NCI-H2227 (cell line): Measurements from ENCODE around the gene MECR.
"Not testable (repeated sequence)": the region's sequence is repeated elsewhere in the genome, so short reads cannot be mapped to it uniquely, and the experiment has no call there.

Experiments
- DNase-seq: peaks from one replicate; lab custom pipeline; 2025; ENCODE audit not compliant: unreplicated experiment; lab: John Stamatoyannopoulos, UW

The MECR gene

GRCh38 chr1:29176576-29176975 lies 54.2 kb downstream of the MECR start:
- no peak for DNase-seq

GRCh38 chr1:29172415-29172939 lies 58.3 kb downstream of the MECR start:
- no peak for DNase-seq

GRCh38 chr1:29171521-29171920 lies 59.2 kb downstream of the MECR start:
- no peak for DNase-seq

GRCh38 chr1:29171089-29171488 lies 59.6 kb downstream of the MECR start:
- no peak for DNase-seq

DNA sequence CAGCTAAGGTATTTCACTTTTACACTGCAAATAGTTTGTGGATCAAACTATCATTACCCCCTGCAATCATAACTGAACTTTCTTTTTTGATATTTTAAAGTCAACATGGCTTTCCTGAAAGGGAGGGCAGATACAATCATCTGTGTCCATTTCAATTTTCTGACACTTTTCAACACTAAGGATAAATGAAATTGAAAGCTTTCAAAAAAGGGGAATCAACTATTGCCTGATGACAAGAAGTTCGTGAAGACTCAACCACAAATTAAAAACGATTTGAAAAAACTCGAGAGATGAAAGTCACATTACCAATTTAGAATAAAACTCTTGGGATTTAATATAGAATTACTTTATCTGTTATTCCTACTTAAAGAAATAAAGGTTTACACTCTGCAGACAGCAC lies 60.8 kb downstream of the MECR start:
- no peak for DNase-seq

- no peak for DNase-seq
These were observed 62.8 kb downstream of the MECR start for GRCh38 chr1:29167904-29168303.

DNA sequence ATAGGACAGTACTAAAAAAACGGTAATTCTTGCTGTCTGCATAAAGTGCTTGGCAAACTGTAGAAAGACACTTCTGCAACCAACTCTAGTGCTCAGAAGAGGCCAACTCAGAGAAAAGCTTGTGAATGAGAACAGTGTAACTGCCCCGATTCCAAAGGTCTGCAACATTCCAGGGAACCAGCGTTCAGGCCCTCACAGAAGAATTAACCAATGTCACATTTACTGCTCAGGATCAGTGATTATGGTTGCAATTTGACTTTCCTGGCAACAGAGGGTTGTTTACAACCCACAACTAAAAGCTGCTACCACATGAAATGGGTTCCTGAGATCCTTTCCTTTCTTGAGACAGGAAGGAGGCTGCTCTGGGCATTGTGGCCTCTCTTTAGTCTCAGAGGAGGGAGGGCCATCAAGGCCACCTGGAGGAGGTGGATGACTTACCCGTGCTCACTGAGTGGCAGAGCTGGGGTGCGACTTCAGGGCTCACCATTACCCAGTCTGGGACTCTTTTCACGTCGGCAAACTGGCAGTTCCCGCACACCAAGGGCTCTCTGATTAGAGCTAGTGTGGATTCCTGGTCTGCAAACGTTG lies 64.3 kb downstream of the MECR start:
- no peak for DNase-seq

- DNase-seq: no peak
These were observed 66.1 kb downstream of the MECR start for GRCh38 chr1:29164588-29164987.

DNA sequence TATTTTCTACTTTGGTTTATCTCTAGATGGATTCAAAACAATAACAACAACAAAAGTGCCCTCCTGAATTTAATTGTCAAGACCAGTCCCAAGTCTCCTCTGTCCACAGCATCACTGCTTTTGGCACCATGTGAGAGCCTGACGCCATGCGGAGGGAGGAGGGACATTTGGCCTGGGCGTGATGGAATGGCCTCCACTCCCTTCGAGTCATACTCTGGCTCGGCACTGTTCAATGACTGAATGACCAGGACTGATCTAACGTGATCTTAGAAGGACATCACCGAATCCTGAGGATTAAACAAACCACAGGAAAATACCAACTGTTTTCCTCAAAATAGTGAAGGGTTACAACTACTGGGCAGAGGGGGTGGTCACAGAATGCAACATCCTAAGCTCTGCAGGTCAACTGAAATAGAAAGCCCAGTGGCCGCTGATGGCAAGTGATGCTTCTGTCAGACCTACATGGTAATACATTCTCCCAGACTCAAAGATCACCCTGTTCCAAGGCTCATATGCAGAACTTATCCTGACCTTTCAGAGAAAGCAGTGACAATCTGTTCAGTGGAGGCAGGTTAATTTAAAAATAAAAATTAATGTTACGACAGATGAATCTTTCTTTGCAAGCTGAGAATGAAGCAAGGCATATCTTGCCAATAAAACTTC lies 68.1 kb downstream of the MECR start:
- no peak for DNase-seq

GRCh38 chr1:29162025-29162424 lies 68.7 kb downstream of the MECR start:
- DNase-seq: no peak

- DNase-seq: no peak
These were observed 71.0 kb downstream of the MECR start for GRCh38 chr1:29159773-29160172.

GRCh38 chr1:29157269-29157601 lies 73.5 kb downstream of the MECR start:
- DNase-seq: no peak

DNA sequence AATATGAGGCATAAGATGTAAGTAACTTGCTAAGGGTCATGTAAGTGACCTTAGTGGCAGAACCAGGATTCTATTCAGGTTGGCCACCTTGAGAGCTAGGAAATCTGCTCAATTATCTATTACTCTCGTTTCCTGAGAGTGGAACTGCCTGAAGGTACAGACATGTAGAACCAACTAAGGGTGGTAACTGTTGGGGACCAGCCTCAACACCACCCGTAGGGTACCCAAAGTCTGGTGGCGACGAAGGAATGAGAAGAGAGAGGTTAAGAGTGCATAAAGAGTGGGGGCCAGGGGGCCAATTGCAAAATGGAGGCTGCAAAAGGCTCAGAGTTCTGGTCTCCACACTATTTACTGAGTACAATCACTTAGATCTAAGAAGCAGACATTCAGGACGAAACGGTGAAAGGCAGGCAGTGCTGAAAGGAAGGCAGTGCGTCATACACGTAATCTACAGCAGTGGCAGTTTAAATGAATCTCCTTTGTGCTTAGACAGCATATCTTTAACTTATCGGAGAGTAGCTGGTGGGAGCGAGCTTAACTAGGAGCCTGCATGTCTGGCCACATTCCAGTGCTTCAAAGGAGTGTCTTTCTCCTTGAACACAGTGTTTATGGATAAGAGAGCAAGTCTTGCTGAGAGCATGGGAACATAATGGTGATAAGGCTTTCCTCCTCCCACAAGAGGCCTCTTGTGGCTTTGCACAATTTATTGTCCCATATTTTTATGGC lies 74.0 kb downstream of the MECR start:
- DNase-seq: peak; percentile 79

DNA sequence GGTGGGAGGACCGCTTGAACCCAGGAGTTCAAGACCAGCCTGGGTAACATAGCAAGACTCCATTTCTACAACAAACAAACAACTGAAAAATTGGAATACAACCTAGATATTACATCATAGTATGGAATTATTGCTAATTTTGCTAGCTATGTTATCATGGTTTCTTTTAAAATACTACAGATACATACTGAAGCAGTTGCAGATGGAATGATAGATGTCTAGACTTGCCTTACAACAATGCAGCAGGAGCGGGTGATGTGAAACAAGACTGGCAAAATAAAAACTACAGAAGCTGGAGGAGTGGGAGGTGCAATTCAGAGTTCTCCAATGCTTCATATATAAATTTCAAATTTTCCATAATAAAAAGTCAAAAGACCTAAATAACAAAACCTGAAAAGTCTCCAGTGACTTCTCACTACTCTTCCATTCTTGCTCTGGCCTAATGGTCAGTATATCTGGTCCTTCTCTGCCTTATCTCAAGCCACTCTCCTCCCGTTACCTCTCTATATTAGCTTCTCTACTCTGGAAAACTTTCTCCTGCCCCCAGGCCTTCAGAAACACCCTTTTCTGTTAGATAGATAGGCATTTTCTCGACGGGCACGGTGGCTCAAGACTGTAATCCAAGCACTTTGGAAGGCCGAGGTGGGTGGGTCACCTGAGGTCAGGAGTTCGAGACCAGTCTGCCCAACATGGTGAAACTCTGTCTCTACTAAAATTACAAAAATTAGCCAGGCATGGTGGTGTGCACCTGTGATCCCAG lies 78.5 kb downstream of the MECR start:
- DNase-seq: no peak

- not testable (repeated sequence) for DNase-seq
These were observed 80.4 kb downstream of the MECR start for GRCh38 chr1:29150346-29150745.

DNA sequence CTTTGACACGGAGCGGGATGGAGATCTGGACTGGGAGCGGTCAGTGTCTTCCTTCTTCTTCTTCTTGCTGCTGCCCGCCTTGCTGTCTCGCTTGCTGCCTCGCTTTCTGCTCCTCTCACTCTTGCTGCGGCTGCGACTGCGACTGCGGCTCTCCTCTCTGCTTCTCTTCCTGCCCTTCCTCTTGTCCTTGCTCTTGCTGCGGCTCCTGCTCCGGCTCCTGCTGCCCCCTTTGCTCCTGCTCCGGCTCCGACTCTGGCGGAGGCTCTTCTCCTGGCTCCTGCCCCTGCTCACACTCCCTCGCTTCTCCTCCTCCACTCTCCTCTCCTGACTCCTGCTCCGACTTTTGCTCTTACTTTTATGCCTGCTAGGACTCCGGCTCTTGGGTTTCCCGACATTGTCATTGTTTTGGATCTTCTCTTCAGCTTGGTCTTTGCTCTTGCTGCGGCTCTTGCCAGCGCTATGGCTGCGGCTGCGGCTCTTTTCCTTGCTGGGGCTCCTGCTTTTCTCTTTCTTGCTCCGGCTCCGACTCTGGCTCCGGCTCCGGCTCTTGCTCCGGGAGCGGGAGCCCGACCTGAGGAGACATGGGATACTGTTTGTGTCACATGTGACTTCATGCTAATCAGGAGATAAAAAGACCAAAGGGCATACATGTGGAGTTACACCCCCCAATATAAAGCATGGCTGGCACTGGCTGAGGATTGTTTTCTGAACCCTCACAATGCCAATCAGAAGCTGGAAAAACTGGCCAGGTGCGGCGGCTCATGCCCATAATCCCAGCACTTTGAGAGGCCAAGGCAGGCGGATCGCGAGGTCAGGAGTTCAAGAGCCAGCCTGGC lies 81.9 kb downstream of the MECR start:
- DNase-seq: no peak

DNA sequence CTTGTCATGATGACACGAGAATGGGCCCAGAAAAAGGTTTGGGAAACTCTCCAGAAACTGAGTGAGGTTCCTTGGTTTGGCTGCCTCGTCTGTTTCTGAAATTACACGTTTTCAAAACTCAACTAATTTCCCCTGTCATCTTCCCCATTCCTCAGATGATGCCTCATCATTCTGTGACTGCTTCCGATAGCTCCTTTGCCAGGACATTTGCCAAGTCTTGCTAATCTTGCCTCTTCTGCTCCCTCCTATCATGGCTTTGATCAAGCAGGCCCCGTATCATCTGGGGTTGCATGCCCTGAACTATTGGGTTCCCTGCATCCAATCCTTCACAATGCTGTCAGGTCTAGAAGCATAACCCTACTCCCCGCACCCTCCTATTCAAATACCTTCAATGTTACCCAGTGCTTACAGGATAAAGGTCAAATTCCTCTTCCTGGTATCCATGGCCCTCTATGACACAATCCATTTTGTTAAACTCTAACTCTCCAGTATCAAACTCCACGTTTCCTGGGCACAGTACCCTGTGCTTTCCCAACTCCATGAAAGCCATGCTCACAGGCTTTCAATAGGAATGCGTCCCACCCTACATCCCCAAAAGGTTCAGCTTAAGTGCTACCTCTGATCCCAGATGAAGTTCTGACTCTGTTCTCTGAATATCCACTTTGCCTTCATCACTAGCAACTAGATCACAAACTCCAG lies 84.8 kb downstream of the MECR start:
- no peak for DNase-seq

DNA sequence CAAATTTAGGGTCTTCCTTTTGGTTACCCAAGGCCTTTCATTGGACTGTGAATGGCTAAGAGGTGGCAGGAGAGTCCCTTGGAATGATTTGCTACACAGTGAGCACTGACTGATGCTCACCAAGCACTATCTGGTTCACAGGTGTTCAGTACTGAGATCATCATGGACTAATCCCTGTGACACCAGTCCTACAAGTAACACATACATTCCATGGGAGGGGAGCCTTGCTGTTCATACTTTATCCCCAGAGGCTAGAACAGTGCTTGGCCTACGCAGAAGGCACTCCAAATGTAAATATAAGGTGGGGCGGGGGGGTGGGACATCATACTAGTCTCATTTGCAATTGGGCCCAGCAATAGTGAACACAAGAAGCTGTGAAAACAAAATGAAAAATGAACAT lies 86.6 kb downstream of the MECR start:
- DNase-seq: no peak

GRCh38 chr1:29142714-29143113 lies 88.0 kb downstream of the MECR start:
- DNase-seq: no peak
